ENCODE results near the gene NAALADL2. TPM values are rescaled to one million over a fixed set of nuclear protein-coding genes. Genes with fewer than 3 reads are reported as not detected.

NAALADL2 gene
- polyA plus RNA-seq, 3 donors, result 17.2 to 18.3 (median 17.5) TPM

GRCh38 chr3:175620532-175620931 lies 761.4 kb downstream of the NAALADL2 start:
- no peak for DNase-seq (ENCODE audit: extremely low read depth in 1 of 11, low read depth in 9 of 11, low spot score in 4 of 11)

GRCh38 chr3:175640958-175641357 lies 781.8 kb downstream of the NAALADL2 start:
- DNase-seq (ENCODE audit: extremely low read depth in 1 of 11, low read depth in 9 of 11, low spot score in 4 of 11), result no peak

DNA sequence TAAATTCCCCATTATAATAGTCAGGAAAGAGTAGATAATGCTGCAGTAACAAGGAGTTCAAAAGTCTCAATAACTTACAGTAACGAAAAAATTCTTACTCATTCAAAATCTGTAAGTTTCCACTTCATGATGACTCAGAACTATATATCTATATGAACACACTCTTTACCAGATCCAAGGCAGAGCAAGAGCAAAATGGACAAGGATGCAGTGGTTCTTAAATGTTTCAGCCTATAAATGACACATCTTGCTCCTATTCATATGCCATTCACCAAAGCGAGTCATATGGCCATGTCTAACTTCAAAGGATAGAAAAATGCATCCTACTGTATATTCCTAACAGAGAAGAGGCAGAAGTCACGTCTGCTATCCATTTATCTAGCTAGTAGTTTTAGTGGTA lies 787.7 kb downstream of the NAALADL2 start:
- DNase-seq (ENCODE audit: extremely low read depth in 1 of 11, low read depth in 9 of 11, low spot score in 4 of 11), result no peak

GRCh38 chr3:175648899-175649298 lies 789.8 kb downstream of the NAALADL2 start:
- DNase-seq (ENCODE audit: extremely low read depth in 1 of 11, low read depth in 9 of 11, low spot score in 4 of 11), result no peak

DNA sequence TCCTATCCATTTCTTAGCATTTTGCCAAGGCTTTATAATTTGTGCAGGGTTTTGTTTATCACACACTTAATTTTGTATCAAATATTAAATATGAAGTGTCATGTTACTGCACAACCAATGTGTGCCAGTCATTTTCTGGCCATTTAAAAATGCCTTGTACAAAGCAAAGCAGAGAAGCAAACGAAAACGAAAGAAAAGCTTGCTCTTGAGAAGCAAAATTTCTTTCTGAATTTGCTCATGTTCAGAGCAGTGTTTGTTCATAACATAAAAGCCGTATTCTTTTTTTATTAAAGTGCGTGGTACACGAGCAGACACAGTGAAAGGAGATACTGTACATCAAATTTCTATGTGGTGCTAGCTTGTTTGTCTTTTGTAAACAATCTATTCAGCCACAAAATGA lies 792.6 kb downstream of the NAALADL2 start:
- no peak for DNase-seq (ENCODE audit: extremely low read depth in 1 of 11, low read depth in 9 of 11, low spot score in 4 of 11)

DNA sequence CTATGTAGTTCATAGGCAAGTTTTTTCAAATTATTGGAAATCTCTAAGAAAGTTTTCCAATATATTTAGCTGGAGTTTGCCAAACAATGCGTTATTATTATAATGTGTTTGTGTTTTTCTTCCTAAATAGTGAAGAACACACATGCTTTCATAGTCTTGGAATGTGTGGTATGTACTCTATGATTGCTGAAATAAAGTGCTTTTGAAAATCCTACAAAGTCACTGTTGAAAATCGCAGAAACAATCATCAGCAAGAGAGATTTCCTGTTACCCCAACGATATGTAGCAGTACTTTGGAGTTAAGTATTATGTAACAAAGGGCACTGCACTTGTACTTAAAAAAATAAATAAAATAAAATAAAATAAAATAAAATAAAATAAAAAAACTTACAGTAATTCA lies 796.2 kb downstream of the NAALADL2 start:
- DNase-seq (ENCODE audit: extremely low read depth in 1 of 11, low read depth in 9 of 11, low spot score in 4 of 11), result no peak

DNA sequence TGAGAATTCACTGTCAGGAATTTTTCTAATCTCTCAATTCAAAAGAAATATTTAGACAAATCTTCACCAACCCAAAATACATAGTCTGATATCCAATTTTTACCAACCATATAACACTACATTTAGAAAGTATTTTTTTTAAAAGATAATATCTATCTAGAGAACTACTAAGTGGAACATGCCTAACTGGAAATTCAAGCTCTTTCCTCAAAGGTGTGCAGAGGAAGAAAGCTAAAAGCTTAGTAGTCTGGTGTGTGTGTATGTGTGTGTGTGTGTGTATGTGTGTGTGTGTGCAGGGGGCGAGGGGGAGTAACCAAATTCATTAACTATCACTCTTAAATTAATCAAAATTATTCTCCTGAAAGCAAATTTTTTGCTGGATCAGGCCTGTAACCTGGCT lies 797.3 kb downstream of the NAALADL2 start:
- peak in 4 of 11 donors; percentile 9 to 20 (median 15) for DNase-seq (ENCODE audit: extremely low read depth in 1 of 11, low read depth in 9 of 11, low spot score in 4 of 11)

DNA sequence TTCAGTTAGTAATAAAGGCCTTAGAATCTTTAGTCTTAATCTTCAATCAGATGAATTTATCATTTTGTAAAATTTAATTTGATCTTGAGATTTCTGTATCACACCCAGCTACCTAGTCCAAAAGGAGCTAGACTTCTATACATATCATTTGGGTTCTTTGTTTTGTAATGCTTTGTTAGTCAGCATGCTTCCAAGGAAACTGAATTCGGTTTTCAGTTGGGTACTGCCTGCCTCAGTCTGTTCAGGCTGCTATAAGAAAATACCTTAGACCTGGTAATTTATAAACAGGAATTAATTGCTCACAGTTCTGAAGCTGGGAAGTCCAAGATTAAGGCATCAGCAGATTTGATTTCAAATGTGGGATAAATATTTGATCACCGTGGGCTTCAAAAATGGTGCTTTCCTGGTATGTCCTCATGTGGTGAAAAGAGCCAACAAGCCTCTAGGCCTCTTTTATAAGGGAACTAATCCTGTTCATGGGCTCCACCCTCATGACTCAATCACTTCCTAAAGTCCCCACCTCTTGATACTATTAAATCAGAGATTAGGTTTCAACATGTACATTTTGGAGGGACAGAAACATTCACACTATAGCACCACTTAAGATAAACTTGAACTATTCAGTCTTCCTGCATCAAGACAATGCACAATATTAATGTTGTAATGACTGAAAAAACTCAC lies 800.7 kb downstream of the NAALADL2 start:
- no peak for DNase-seq (ENCODE audit: extremely low read depth in 1 of 11, low read depth in 9 of 11, low spot score in 4 of 11)

DNA sequence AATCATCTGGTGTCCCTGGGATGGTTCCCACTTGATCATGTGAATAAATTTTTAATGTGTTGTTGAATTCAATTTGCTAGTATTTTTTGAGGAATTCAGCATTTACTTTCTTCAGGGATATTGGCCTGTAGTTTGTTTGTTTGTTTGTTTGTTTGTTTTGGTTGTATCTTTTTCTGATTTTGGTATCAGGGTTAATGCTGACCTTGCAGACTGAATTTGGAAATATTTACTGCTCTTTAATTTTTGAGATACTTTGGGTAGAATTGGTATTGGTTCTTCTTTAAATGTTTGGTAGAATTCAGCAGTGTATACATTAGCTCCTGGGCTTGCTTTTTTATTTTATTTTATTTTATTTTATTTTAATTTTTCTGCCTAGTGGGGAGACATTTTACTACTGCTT lies 803.7 kb downstream of the NAALADL2 start:
- DNase-seq (ENCODE audit: extremely low read depth in 1 of 11, low read depth in 9 of 11, low spot score in 4 of 11), result no peak

- no peak for DNase-seq (ENCODE audit: extremely low read depth in 1 of 11, low read depth in 9 of 11, low spot score in 4 of 11)
These were observed 805.8 kb downstream of the NAALADL2 start for GRCh38 chr3:175664911-175665310.

DNA sequence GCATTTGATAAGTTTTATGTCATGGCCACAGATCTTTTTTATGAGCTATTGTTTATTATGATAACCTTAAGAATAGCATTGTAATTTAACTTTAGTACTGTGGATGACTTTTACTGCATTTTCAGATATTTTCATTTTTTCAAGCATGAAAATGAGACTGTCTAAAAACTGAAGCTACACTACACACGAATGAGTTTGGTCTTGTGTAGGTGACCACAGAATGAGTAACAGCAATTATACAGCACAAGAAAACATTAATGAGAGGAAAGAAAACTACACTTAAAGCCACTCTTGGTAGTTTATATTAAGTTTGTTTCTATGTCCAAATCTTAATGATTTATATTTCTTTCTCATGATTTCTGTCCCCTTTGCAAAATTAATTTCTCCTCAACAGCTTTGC lies 809.2 kb downstream of the NAALADL2 start:
- no peak for DNase-seq (ENCODE audit: extremely low read depth in 1 of 11, low read depth in 9 of 11, low spot score in 4 of 11)

DNA sequence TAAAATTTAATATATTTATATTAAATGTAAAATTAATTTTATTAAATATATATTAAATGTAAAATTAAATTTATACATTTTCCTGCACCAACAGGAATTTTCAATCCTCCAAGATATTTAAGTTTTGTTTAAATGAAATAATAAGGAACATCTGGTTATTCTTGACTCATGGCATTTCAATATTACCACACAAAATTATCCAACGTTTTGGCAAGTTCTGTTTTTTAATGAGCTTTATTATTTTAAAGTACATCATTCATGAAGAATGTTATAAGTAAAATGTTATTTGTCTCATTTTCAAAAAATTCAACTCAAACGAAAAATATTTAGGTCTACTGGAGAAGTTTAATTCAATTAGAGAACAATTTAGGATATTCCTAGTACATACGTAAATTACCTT lies 811.4 kb downstream of the NAALADL2 start:
- DNase-seq (ENCODE audit: extremely low read depth in 1 of 11, low read depth in 9 of 11, low spot score in 4 of 11), result no peak

GRCh38 chr3:175672119-175672689 lies 813.1 kb downstream of the NAALADL2 start:
- DNase-seq (ENCODE audit: extremely low read depth in 1 of 11, low read depth in 9 of 11, low spot score in 4 of 11), result peak; percentile 15 to 54 (median 31)

GRCh38 chr3:175679568-175679967 lies 820.4 kb downstream of the NAALADL2 start:
- DNase-seq (ENCODE audit: extremely low read depth in 1 of 11, low read depth in 9 of 11, low spot score in 4 of 11), result no peak

- no peak for DNase-seq (ENCODE audit: extremely low read depth in 1 of 11, low read depth in 9 of 11, low spot score in 4 of 11)
These were observed 833.1 kb downstream of the NAALADL2 start for GRCh38 chr3:175692256-175692655.

GRCh38 chr3:175695251-175695650 lies 836.1 kb downstream of the NAALADL2 start:
- no peak for DNase-seq (ENCODE audit: extremely low read depth in 1 of 11, low read depth in 9 of 11, low spot score in 4 of 11)

DNA sequence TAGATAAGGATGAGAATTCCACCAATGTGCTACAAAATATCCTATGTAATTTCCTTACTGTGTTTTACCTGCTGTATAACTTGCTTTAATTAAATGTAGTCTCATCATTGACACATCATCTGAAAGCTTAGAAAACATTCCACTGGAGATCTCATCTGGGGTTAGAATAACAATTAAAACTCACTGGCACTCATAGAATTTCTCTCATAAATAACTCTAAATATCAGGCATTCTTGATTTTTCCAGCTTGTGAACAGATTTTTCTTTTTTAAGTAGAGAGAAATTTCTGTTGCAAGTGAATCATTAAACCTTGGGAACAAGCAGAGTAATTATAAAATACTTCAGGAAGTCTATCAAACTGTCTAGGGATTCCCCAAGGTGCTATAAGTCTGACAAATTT lies 843.8 kb downstream of the NAALADL2 start:
- peak in 4 of 11 donors; percentile 2 to 5 (median 3) for DNase-seq (ENCODE audit: extremely low read depth in 1 of 11, low read depth in 9 of 11, low spot score in 4 of 11)

- DNase-seq (ENCODE audit: extremely low read depth in 1 of 11, low read depth in 9 of 11, low spot score in 4 of 11), result no peak
These were observed 845.4 kb downstream of the NAALADL2 start for GRCh38 chr3:175704366-175705055.

DNA sequence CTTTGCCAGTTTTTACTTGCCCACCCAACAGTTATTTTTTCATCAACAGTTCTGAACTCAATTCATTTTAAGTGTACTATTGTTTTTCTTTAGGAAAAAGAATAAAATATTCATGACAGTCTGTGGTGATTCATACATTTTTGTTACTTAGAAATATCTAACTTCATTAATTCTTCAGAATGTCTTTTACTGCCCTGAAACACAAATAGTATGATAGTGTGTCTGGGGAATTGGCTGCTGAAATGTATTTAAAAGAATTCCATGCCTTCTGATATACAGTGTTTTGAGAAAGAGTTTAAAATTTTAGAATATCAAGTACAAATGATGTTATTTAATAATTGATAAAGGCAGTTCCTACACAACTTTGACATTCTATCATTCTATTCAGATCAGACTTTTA lies 854.1 kb downstream of the NAALADL2 start:
- no peak for DNase-seq (ENCODE audit: extremely low read depth in 1 of 11, low read depth in 9 of 11, low spot score in 4 of 11)

DNA sequence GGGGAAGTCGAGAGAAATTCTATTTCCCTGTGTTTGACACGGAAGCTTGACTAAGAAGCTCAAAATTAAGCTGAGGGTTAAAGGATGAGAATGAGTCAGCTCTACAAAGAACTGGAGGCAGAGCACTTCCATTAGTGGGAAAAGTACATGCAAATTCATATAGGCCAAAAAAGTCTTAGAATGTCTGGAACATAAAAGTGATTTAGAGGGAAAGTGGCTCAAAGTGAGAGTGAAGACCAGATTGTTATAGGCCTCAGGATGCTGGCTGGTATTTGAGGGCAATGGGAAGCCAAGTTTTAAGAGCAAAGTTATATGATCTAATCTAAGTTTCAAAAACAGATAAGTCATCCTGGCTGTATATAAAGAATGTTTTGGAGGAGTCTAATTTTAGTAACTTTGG lies 857.3 kb downstream of the NAALADL2 start:
- DNase-seq (ENCODE audit: extremely low read depth in 1 of 11, low read depth in 9 of 11, low spot score in 4 of 11), result no peak

DNA sequence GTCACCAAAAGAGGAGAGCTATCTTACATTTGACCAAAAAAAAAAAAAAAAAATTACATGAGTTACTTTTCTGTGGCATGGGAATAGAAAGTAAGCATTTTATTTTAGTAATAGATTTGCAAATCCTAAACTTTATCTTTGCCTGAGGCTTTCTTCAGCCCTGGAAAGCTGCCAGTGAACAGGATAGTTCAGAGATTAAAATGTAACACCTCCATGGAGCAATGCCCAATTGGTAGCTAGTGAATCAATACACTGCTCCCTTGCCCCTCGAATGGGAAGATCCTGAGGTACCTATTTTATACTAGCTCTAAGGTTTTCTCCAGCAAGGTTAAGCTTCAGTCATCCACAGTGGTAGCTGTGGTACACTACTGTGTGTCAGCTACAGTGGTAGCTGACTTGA lies 867.1 kb downstream of the NAALADL2 start:
- no peak for DNase-seq (ENCODE audit: extremely low read depth in 1 of 11, low read depth in 9 of 11, low spot score in 4 of 11)
